ENCODE measurements around the gene SLC17A2. TPM values are rescaled to one million over a fixed set of nuclear protein-coding genes. Genes with fewer than 3 reads are reported as not detected.
"Not testable (repeated sequence)": the region's sequence is repeated elsewhere in the genome, so short reads cannot be mapped to it uniquely, and the experiment has no call there.

Gene SLC17A2
- total RNA-seq, 1 donor from 2014 or later, result not detected

DNA sequence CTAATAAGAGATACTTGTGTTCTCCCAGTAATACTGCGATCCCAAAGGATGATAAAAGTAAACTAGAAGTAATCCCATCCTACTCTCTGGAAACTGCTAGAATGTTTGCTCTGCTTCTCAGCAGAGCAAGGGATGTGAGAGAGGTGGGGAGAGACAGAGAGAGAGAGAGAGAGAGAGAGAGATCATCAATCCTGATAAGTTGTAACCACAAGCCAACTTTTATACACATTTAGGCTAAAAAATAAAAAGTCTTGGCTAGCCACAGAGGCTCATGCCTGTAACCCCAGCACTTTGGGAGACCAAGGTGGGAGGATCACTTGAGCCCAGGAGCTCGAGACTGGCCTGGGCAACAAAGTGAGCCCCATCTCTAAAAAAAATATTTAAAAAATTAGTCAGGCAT lies 16.1 kb upstream of the SLC17A2 start:
- H3K27me3 Mint-ChIP-seq (ENCODE audit: unreplicated experiment), result peaks cover 9% of the 10 kb centered on the region
- no peak overlapping the region for H3K27ac Mint-ChIP-seq (ENCODE audit: unreplicated experiment)
- DNase-seq (ENCODE audit: extremely low spot score, unreplicated experiment), result no peak
- no peaks in the 10 kb centered on the region for H3K9me3 Mint-ChIP-seq (ENCODE audit: unreplicated experiment)
- no peaks in the 10 kb centered on the region for H3K36me3 Mint-ChIP-seq (ENCODE audit: unreplicated experiment)
- no peak overlapping the region for H3K4me3 Mint-ChIP-seq (ENCODE audit: unreplicated experiment)
- no peaks in the 10 kb centered on the region for H3K4me1 Mint-ChIP-seq (ENCODE audit: unreplicated experiment)
- TF ChIP-seq CTCF (IDR thresholded peaks at IDR 0.05), result no peak

DNA sequence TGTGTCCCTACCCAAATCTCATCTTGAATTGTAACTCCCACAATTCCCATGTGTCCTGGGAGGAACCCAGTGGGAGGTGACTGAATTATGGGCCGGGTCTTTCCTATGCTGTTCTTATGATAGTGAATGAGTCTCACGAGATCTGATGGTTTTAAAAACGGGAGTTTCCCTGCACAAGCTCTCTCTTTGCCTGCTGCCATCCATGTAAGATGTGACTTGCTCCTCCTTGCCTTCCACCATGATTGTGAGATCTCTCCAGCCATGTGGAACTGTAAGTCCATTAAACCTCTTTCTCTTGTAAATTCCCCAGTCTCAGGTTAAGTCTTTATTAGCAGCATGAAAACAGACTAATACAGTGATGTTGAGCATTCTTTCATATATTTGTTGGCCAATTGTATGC lies 15.2 kb upstream of the SLC17A2 start:
- not testable (repeated sequence) for DNase-seq (ENCODE audit: extremely low spot score, unreplicated experiment); H3K4me3 Mint-ChIP-seq (ENCODE audit: unreplicated experiment); H3K4me1 Mint-ChIP-seq (ENCODE audit: unreplicated experiment); H3K36me3 Mint-ChIP-seq (ENCODE audit: unreplicated experiment); H3K9me3 Mint-ChIP-seq (ENCODE audit: unreplicated experiment); H3K27ac Mint-ChIP-seq (ENCODE audit: unreplicated experiment); H3K27me3 Mint-ChIP-seq (ENCODE audit: unreplicated experiment)

DNA sequence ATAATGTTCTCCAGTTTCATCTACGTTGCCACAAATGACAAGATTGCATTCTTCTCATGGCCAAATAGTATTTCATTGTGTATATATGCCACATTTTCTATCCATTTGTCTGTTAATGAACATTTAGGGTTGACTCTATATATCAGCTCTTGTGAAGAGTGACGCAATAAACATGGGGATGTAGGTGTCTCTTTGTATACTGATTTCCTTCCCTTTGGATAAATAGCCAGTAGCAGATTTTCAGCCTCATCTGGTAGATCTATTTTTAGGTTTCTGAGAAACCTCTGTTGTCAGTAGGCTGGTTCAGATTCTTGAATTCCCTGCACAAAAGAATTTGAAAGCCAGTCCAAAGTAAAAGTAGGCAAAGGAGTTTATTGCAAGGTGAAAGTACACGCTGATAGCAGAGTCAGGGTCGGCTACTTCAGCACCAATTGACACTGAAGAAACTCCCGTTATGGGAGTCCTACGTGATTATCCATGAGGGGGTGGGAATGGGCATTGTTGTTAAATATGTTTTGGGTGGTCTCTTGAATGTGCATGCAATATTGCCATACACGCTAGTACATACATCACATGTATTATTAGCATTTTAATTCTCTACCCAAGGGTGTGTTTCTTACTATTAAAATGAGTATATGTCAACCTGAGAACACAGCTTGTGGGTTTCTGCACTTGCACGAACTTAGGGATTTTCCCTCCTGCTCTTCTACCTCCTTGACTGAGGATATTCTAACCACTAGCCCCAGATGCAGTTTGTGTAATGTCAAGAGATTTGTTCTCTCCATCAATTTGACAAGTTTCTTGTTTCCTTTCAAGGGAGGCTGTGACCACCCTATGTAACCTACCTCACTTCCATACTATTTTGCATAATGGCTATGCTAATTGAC lies 14.4 kb upstream of the SLC17A2 start:
- Mint-ChIP-seq H3K27ac (ENCODE audit: unreplicated experiment) (no peak overlapping the region), H3K9me3 (ENCODE audit: unreplicated experiment) (no peaks in the 10 kb centered on the region), H3K36me3 (ENCODE audit: unreplicated experiment) (no peaks in the 10 kb centered on the region), H3K27me3 (ENCODE audit: unreplicated experiment) (peaks cover 4% of the 10 kb centered on the region), H3K4me1 (ENCODE audit: unreplicated experiment) (no peaks in the 10 kb centered on the region), H3K4me3 (ENCODE audit: unreplicated experiment) (no peak overlapping the region)
- no peak for DNase-seq (ENCODE audit: extremely low spot score, unreplicated experiment)
- no peak for TF ChIP-seq CTCF (IDR thresholded peaks at IDR 0.05)

DNA sequence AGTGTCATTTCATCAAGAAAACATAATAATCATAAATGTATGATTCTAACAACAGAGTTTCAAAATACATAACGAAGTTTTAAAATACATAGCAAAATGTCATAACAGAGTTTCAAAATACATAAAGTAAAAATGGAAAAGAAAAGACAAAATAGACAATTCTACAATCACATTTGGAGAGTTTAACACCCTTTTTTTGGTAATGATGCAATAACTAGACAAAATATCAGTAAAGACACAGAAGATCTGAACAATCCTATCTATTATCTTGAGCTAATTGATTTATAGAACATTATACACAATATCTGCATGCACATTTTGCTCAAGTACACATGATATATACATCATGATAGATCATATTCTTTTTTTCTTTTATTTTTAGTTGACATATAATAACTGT lies 13.4 kb upstream of the SLC17A2 start:
- Mint-ChIP-seq H3K27me3 (ENCODE audit: unreplicated experiment) (peaks cover 4% of the 10 kb centered on the region), H3K4me3 (ENCODE audit: unreplicated experiment) (no peak overlapping the region), H3K36me3 (ENCODE audit: unreplicated experiment) (no peaks in the 10 kb centered on the region), H3K9me3 (ENCODE audit: unreplicated experiment) (no peaks in the 10 kb centered on the region), H3K27ac (ENCODE audit: unreplicated experiment) (no peak overlapping the region), H3K4me1 (ENCODE audit: unreplicated experiment) (no peaks in the 10 kb centered on the region)
- TF ChIP-seq CTCF (IDR thresholded peaks at IDR 0.05), result no peak
- DNase-seq (ENCODE audit: extremely low spot score, unreplicated experiment), result no peak

DNA sequence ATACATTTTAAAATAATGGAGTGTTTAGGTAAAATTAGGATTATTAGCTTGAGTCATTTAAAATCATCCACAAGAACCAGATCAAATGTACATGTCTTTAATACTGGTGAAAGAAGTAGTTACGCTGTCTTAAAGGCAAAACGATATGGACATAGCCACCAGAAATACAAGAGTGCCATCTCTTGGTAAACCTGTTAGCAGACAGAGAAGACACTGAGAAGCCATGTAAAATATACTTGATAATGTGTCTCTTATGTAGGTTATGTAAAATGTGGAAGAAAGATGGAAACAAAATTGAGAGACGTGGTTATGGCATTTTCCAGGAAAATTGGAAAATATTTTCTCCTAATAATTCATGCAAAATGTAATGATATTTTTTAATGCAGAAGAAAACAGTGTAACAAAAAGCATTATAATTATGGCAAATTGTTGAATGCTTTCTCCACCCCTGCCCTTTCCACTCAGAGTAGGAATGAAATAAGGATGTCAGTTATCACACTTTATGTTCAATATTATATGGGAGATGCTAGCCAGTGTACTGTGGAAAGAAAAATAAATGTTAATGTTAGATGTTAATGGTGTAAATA lies 12.2 kb upstream of the SLC17A2 start:
- no peak for DNase-seq (ENCODE audit: extremely low spot score, unreplicated experiment)
- Mint-ChIP-seq H3K9me3 (ENCODE audit: unreplicated experiment) (no peaks in the 10 kb centered on the region), H3K4me1 (ENCODE audit: unreplicated experiment) (no peaks in the 10 kb centered on the region), H3K27me3 (ENCODE audit: unreplicated experiment) (peaks cover 4% of the 10 kb centered on the region), H3K27ac (ENCODE audit: unreplicated experiment) (no peak overlapping the region), H3K36me3 (ENCODE audit: unreplicated experiment) (no peaks in the 10 kb centered on the region), H3K4me3 (ENCODE audit: unreplicated experiment) (no peak overlapping the region)
- peak; percentile 59 for TF ChIP-seq CTCF (IDR thresholded peaks at IDR 0.05)

Data from osteocyte (in vitro differentiated cells).